Measurements from ENCODE around the gene KYAT1. TPM values are rescaled to one million over a fixed set of nuclear protein-coding genes. Genes with fewer than 3 reads are reported as not detected.
A peak's percentile ranks its signal among the peaks of the same experiment; 100 is the strongest.

The KYAT1 gene
- total and polyA plus RNA-seq, 2 of the 13 experiments (the other 11 are each of a cell fraction or from before 2014, with no cell fraction given) = 9.2 to 46.5 TPM

GRCh38 chr9:128905964-128906363, 24.2 kb upstream of the KYAT1 start (continued):
- TF ChIP-seq ZGPAT (CRISPR knock-in tag; IDR thresholded peaks at IDR 0.05) = no peak
- no peak for TF ChIP-seq SYNCRIP (IDR thresholded peaks at IDR 0.05; ENCODE audit: insufficient read depth, low read depth, low read length)
- TF ChIP-seq ZFP91 (CRISPR knock-in tag; IDR thresholded peaks at IDR 0.05; ENCODE audit: borderline replicate concordance) = no peak
- no peak for TF ChIP-seq IRF1 (CRISPR knock-in tag; IDR thresholded peaks at IDR 0.05; ENCODE audit: low read depth)
- TF ChIP-seq ZBTB4 (CRISPR knock-in tag; IDR thresholded peaks at IDR 0.05; ENCODE audit: borderline replicate concordance) = no peak
- TF ChIP-seq HOMEZ (CRISPR knock-in tag; IDR thresholded peaks at IDR 0.05; ENCODE audit: low read depth) = peak; percentile 33; the same call in 1 of the 2 replicates
- TF ChIP-seq ZNF709 (CRISPR knock-in tag; IDR thresholded peaks at IDR 0.05) = no peak
- TF ChIP-seq KAT8 (CRISPR knock-in tag; IDR thresholded peaks at IDR 0.05) = no peak
- no peak for TF ChIP-seq ZNF513 (CRISPR knock-in tag; conservative IDR thresholded peaks at IDR 0.05)
- no peak for TF ChIP-seq ZZZ3 (CRISPR knock-in tag; IDR thresholded peaks at IDR 0.05; ENCODE audit: borderline replicate concordance)
- TF ChIP-seq TERF1 (CRISPR knock-in tag; IDR thresholded peaks at IDR 0.05) = no peak
- TF ChIP-seq NR2F1 (CRISPR knock-in tag; IDR thresholded peaks at IDR 0.05) = no peak
- no peak for TF ChIP-seq ATF2 (CRISPR knock-in tag; IDR thresholded peaks at IDR 0.05)
